Measurements from ENCODE around the gene PEX14. TPM values are rescaled to one million over a fixed set of nuclear protein-coding genes. Genes with fewer than 3 reads are reported as not detected.

PEX14 gene
- total RNA-seq, 1 experiment from 2014 or later, result 29.3 TPM

- Histone ChIP-seq H3K4me2 (ENCODE audit: low read length) (no peak overlapping the region), H3K4me3 (replicated peaks in 1 of 2; ENCODE audit: low read depth in 1 of 2, low read length in 2 of 2) (no peak overlapping the region), H3K27ac (ENCODE audit: low read depth, low read length) (no peak overlapping the region), H3K27me3 (ENCODE audit: insufficient read depth, low read length) (no peaks in the 10 kb centered on the region), H2AFZ (ENCODE audit: low read depth, low read length, poor library complexity, severe bottlenecking) (no peak overlapping the region), H3K9me3 (ENCODE audit: control insufficient read depth in 1 of 2, insufficient read depth in 1 of 2, low read depth in 1 of 2, low read length in 2 of 2) (no peaks in the 10 kb centered on the region), H4K20me1 (ENCODE audit: insufficient read depth) (no peaks in the 10 kb centered on the region), H3K4me1 (ENCODE audit: control insufficient read depth in 1 of 2, insufficient read depth in 2 of 2, low read length in 2 of 2) (no peaks in the 10 kb centered on the region), H3K36me3 (ENCODE audit: control insufficient read depth in 1 of 2, insufficient read depth in 2 of 2, low read length in 2 of 2) (no peaks in the 10 kb centered on the region), H3K9ac (ENCODE audit: low read length) (no peak overlapping the region), H3K9me2 (ENCODE audit: insufficient read depth) (no peaks in the 10 kb centered on the region), H3K79me2 (ENCODE audit: insufficient read depth, low read length) (no peaks in the 10 kb centered on the region)
- ChIA-PET POLR2A (no interaction called here), CTCF (no interaction called here), RAD21 (ENCODE audit: low non-redundant PET in 1 of 2, low total read pairs in 2 of 2, uncharacterized antibody in 2 of 2, unreplicated experiment in 2 of 2) (no interaction called here)
- ATAC-seq (no peak), DNase-seq (ENCODE audit: low read depth, low spot score) (no peak)
- TF ChIP-seq FOSL1 (IDR thresholded peaks at IDR 0.05; ENCODE audit: low read depth) (no peak), EZH2 (IDR thresholded peaks at IDR 0.05) (no peak), RAD21 (IDR thresholded peaks at IDR 0.05; ENCODE audit: low read depth) (no peak)
- intact Hi-C loops (cut with micrococcal nuclease), result no loop called here
- no TSS peak for BruUV-seq (replicated peaks)
Observed at GRCh38 chr1:10615932-10616671, 141.4 kb downstream of the PEX14 start.

- no peak overlapping the region for H3K4me3 ChIP-seq (replicated peaks in 1 of 2; ENCODE audit: low read depth in 1 of 2, low read length in 2 of 2)
- H2AFZ ChIP-seq (ENCODE audit: low read depth, low read length, poor library complexity, severe bottlenecking), result no peak overlapping the region
- no peak for TF ChIP-seq YY1 (IDR thresholded peaks at IDR 0.05; ENCODE audit: extremely low read depth, insufficient replicate concordance, low read depth, low read length)
- TF ChIP-seq CEBPB (IDR thresholded peaks at IDR 0.05; ENCODE audit: low read depth), result no peak
- no peak for TF ChIP-seq SP1 (IDR thresholded peaks at IDR 0.05; ENCODE audit: low read depth)
- TF ChIP-seq JUND (IDR thresholded peaks at IDR 0.05), result no peak
- no peak for TF ChIP-seq ATF3 (IDR thresholded peaks at IDR 0.05)
- TF ChIP-seq EGR1 (IDR thresholded peaks at IDR 0.05; ENCODE audit: low read depth), result no peak
- no peak for TF ChIP-seq TCF7L2 (IDR thresholded peaks at IDR 0.05; ENCODE audit: borderline replicate concordance, extremely low read depth, insufficient read depth, insufficient read length)
- ATAC-seq (no peak), DNase-seq (ENCODE audit: low read depth, low spot score) (no peak)
- no peaks in the 10 kb centered on the region for H3K36me3 ChIP-seq (ENCODE audit: control insufficient read depth in 1 of 2, insufficient read depth in 2 of 2, low read length in 2 of 2)
- H3K27me3 ChIP-seq (ENCODE audit: insufficient read depth, low read length), result no peaks in the 10 kb centered on the region
- no peak overlapping the region for H3K4me2 ChIP-seq (ENCODE audit: low read length)
- H3K9ac ChIP-seq (ENCODE audit: low read length), result no peak overlapping the region
- H3K4me1 ChIP-seq (ENCODE audit: control insufficient read depth in 1 of 2, insufficient read depth in 2 of 2, low read length in 2 of 2), result no peaks in the 10 kb centered on the region
- BruUV-seq (replicated peaks), result no TSS peak
- POLR2A ChIA-PET, result no interaction called here
- RAD21 ChIA-PET (ENCODE audit: low non-redundant PET in 1 of 2, low total read pairs in 2 of 2, uncharacterized antibody in 2 of 2, unreplicated experiment in 2 of 2), result no interaction called here
- no peaks in the 10 kb centered on the region for H3K9me3 ChIP-seq (ENCODE audit: control insufficient read depth in 1 of 2, insufficient read depth in 1 of 2, low read depth in 1 of 2, low read length in 2 of 2)
- no peaks in the 10 kb centered on the region for H3K9me2 ChIP-seq (ENCODE audit: insufficient read depth)
- no peak overlapping the region for H3K27ac ChIP-seq (ENCODE audit: low read depth, low read length)
- intact Hi-C loops (cut with micrococcal nuclease), result no loop called here
- CTCF ChIA-PET, result no interaction called here
- H3K79me2 ChIP-seq (ENCODE audit: insufficient read depth, low read length), result no peaks in the 10 kb centered on the region
- H4K20me1 ChIP-seq (ENCODE audit: insufficient read depth), result no peaks in the 10 kb centered on the region
Observed at GRCh38 chr1:10616696-10617095, 141.9 kb downstream of the PEX14 start.
